ENCODE measurements around the gene ZNF521. TPM values are rescaled to one million over a fixed set of nuclear protein-coding genes. Genes with fewer than 3 reads are reported as not detected.

ZNF521 gene
- total RNA-seq, 2 donors from 2014 or later = 3.8 to 5.3 TPM

DNA sequence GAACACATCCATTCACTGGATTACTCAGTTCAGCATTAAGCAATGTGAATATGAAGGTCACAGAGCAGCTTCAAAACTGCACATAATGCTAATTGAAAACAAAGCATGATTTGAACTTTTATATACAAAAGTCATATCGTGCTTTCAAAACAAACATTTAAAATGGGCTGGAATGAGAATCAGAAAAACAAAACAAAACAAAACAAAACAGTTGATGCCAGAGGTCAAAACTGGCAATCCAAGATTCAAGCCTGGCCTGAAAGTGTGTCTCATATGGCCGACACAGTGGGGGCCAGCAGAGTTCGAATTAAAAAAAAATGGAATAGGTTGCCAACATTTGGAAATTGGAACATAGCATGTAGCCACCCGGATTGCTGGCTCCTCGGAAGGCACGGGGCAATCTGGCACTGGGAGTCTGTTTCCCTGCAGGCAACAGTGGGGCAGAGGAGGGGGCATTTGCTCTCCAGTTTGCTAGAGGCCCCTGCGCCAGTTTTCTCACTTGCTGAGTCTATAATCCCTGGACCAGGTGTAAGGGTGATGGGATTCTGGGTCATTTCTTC lies 294.4 kb downstream of the ZNF521 start:
- Histone ChIP-seq H3K27me3 (no peaks in the 10 kb centered on the region), H3K9ac (ENCODE audit: low read depth in 2 of 2, low read length in 2 of 2) (no peak overlapping the region), H3K4me1 (no peaks in the 10 kb centered on the region), H3K36me3 (no peaks in the 10 kb centered on the region), H3K27ac (no peak overlapping the region), H3K4me3 (no peak overlapping the region), H3K9me3 (no peaks in the 10 kb centered on the region)
- intact Hi-C loops (cut with DNase I) = no loop called here
- no peak for DNase-seq
- TF ChIP-seq, protein P1, sequence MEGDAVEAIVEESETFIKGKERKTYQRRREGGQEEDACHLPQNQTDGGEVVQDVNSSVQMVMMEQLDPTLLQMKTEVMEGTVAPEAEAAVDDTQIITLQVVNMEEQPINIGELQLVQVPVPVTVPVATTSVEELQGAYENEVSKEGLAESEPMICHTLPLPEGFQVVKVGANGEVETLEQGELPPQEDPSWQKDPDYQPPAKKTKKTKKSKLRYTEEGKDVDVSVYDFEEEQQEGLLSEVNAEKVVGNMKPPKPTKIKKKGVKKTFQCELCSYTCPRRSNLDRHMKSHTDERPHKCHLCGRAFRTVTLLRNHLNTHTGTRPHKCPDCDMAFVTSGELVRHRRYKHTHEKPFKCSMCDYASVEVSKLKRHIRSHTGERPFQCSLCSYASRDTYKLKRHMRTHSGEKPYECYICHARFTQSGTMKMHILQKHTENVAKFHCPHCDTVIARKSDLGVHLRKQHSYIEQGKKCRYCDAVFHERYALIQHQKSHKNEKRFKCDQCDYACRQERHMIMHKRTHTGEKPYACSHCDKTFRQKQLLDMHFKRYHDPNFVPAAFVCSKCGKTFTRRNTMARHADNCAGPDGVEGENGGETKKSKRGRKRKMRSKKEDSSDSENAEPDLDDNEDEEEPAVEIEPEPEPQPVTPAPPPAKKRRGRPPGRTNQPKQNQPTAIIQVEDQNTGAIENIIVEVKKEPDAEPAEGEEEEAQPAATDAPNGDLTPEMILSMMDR (IDR thresholded peaks at IDR 0.05) = no peak

DNA sequence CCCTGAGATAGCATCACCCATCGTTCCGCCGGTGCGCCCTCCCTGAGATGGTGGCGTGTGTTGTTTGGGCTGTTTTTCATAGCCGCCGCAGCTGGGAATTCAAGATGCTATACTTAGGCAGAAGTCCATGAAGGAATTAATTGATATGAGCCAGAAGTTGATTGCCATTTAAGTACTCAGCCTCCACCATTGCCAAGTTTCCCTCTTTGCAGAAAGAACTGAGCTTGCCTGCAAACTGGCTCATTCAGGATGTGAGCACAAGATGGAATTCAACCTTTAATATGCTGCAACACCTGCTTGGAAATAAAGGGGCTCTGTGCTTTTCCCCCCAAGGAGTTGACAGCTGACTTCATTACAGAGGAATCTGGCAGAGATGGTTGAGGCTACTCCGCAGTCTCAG lies 295.5 kb downstream of the ZNF521 start:
- no peak overlapping the region for H3K4me3 ChIP-seq
- intact Hi-C loops (cut with DNase I) = no loop called here
- TF ChIP-seq, protein P1 (IDR thresholded peaks at IDR 0.05) = no peak
- no peaks in the 10 kb centered on the region for H3K4me1 ChIP-seq
- no peaks in the 10 kb centered on the region for H3K36me3 ChIP-seq
- DNase-seq = no peak
- H3K9me3 ChIP-seq = no peaks in the 10 kb centered on the region
- H3K27ac ChIP-seq = no peak overlapping the region
- no peak overlapping the region for H3K9ac ChIP-seq (ENCODE audit: low read depth in 2 of 2, low read length in 2 of 2)
- H3K27me3 ChIP-seq = no peaks in the 10 kb centered on the region

DNA sequence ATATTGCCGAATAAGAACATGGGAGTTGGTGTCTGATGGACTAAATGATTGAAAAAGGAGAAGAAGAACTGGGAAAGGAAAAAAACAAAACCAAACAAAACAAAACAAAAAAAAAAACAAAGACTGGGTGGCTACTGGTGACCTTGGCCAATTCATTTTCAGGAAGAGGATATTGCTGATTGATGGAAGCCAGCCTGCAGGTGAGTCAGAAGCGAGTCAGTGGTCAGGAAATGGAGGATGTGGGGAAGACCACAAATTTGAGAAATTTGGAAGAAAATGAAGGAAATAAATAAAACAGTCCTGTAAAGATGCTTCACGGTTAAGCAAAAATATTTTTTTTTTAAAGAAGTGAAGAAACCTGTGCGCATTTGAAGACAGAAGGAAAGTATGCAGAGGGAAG lies 296.9 kb downstream of the ZNF521 start:
- no peak overlapping the region for H3K4me3 ChIP-seq
- no peaks in the 10 kb centered on the region for H3K4me1 ChIP-seq
- H3K27ac ChIP-seq = no peak overlapping the region
- H3K27me3 ChIP-seq = no peaks in the 10 kb centered on the region
- TF ChIP-seq, protein P1 (IDR thresholded peaks at IDR 0.05) = no peak
- DNase-seq = no peak
- H3K9me3 ChIP-seq = no peaks in the 10 kb centered on the region
- intact Hi-C loops (cut with DNase I) = no loop called here
- no peak overlapping the region for H3K9ac ChIP-seq (ENCODE audit: low read depth in 2 of 2, low read length in 2 of 2)
- H3K36me3 ChIP-seq = no peaks in the 10 kb centered on the region

DNA sequence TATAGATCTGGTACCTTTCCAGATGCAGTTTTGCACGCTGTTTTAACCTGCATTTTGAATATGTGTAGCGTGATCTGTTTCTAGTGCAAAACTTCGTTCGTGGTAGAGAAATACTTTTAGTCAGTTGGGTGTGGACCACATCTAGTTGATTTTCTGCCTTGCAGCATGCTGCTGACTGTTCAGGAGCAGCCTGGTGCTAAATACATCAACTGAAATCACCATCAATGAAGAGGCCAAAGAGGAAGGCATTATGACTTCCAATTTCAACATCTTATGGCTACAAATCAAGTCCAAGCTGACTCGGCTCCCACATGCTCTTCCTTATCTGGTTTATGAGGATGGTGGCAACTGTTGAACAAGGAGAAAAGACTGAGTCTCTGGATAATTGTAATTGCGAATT lies 298.5 kb downstream of the ZNF521 start:
- H3K4me1 ChIP-seq = no peaks in the 10 kb centered on the region
- no peaks in the 10 kb centered on the region for H3K36me3 ChIP-seq
- H3K9ac ChIP-seq (ENCODE audit: low read depth in 2 of 2, low read length in 2 of 2) = no peak overlapping the region
- H3K27ac ChIP-seq = no peak overlapping the region
- intact Hi-C loops (cut with DNase I) = no loop called here
- no peaks in the 10 kb centered on the region for H3K9me3 ChIP-seq
- no peaks in the 10 kb centered on the region for H3K27me3 ChIP-seq
- TF ChIP-seq, protein P1 (IDR thresholded peaks at IDR 0.05) = no peak
- H3K4me3 ChIP-seq = no peak overlapping the region
- no peak for DNase-seq

DNA sequence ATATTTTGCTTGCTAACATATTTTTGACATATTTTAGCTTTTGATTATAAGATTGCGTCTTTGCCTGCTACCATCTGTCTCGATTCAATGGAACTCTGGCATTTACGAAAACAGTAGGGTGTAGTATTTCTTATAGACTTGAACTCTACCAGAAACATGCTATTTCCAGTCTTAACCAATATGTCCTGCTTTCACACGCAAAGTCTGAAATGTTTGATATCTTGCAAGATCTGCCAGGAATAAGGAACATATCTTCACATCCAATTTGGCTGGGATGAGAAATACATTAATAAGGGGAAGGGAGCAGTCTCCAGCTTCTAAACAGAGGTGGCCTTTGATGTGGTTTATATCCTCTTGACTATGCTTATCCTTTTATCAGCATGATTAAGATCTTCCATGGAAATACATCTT lies 299.4 kb downstream of the ZNF521 start:
- TF ChIP-seq, protein P1 (IDR thresholded peaks at IDR 0.05) = no peak

More for the DNA sequence above, 299.4 kb downstream of the ZNF521 start:
- Histone ChIP-seq H3K36me3 (no peaks in the 10 kb centered on the region), H3K4me3 (no peak overlapping the region), H3K4me1 (no peaks in the 10 kb centered on the region), H3K27ac (no peak overlapping the region), H3K9me3 (no peaks in the 10 kb centered on the region), H3K9ac (ENCODE audit: low read depth in 2 of 2, low read length in 2 of 2) (no peak overlapping the region), H3K27me3 (no peaks in the 10 kb centered on the region)
- DNase-seq = no peak
- intact Hi-C loops (cut with DNase I) = no loop called here

Measured in colonic mucosa (tissue), 4 donors.